GM19099 (cell line): ENCODE measurements around the gene MYCBP.

ENCODE experiments used
- POLR2A ChIP-seq: IDR thresholded peaks from 3 replicates; pipeline ENCODE4 v1.6.1; 2011; ENCODE audit warnings: low read depth; ENCODE audit not compliant: insufficient read length; ENCODE audit errors: extremely low read depth

MYCBP gene

GRCh38 chr1:38873027-38873969, at the start of gene MYCBP:
Gene MYCBP (minus strand): TSS chr1:38873348. CDS start chr1:38873305, 43 bp downstream.
- peak; percentile 78 for TF ChIP-seq POLR2A

- TF ChIP-seq POLR2A: no peak
Observed at GRCh38 chr1:38919130-38919529, 46.0 kb upstream of the MYCBP start.

GRCh38 chr1:38918568-38918967, 45.4 kb upstream of the MYCBP start:
- TF ChIP-seq POLR2A: no peak

GRCh38 chr1:38917772-38918171, 44.6 kb upstream of the MYCBP start:
- TF ChIP-seq POLR2A: no peak

- no peak for TF ChIP-seq POLR2A
Observed at GRCh38 chr1:38917337-38917736, 44.2 kb upstream of the MYCBP start.

- TF ChIP-seq POLR2A: no peak
Observed at GRCh38 chr1:38915352-38915948, 42.3 kb upstream of the MYCBP start.

- no peak for TF ChIP-seq POLR2A
Observed at GRCh38 chr1:38908821-38909220, 35.7 kb upstream of the MYCBP start.

GRCh38 chr1:38905985-38906384, 32.8 kb upstream of the MYCBP start:
- TF ChIP-seq POLR2A: no peak

GRCh38 chr1:38899560-38899959, 26.4 kb upstream of the MYCBP start:
- TF ChIP-seq POLR2A: no peak

GRCh38 chr1:38898653-38899230, 25.6 kb upstream of the MYCBP start:
- no peak for TF ChIP-seq POLR2A

GRCh38 chr1:38896169-38896568, 23.0 kb upstream of the MYCBP start:
- TF ChIP-seq POLR2A: no peak

GRCh38 chr1:38892976-38893375, 19.8 kb upstream of the MYCBP start:
- no peak for TF ChIP-seq POLR2A

- no peak for TF ChIP-seq POLR2A
Observed at GRCh38 chr1:38891753-38892152, 18.6 kb upstream of the MYCBP start.

- TF ChIP-seq POLR2A: no peak
Observed at GRCh38 chr1:38889589-38889988, 16.4 kb upstream of the MYCBP start.

GRCh38 chr1:38888423-38889333, 15.5 kb upstream of the MYCBP start:
- no peak for TF ChIP-seq POLR2A
